Stromal cell of bone marrow (primary cell): Measurements from ENCODE around the gene RXRB.
A peak's percentile ranks its signal among the peaks of the same experiment; 100 is the strongest.

Source experiments
- DNase-seq: peaks from one replicate; pipeline ENCODE4 v3.0.0-alpha.2; 2012; ENCODE audit warnings: low read depth

The RXRB gene

GRCh38 chr6:33197431-33198048 is 2.9 kb downstream of the RXRB start:
- peak; percentile 44 for DNase-seq

DNA sequence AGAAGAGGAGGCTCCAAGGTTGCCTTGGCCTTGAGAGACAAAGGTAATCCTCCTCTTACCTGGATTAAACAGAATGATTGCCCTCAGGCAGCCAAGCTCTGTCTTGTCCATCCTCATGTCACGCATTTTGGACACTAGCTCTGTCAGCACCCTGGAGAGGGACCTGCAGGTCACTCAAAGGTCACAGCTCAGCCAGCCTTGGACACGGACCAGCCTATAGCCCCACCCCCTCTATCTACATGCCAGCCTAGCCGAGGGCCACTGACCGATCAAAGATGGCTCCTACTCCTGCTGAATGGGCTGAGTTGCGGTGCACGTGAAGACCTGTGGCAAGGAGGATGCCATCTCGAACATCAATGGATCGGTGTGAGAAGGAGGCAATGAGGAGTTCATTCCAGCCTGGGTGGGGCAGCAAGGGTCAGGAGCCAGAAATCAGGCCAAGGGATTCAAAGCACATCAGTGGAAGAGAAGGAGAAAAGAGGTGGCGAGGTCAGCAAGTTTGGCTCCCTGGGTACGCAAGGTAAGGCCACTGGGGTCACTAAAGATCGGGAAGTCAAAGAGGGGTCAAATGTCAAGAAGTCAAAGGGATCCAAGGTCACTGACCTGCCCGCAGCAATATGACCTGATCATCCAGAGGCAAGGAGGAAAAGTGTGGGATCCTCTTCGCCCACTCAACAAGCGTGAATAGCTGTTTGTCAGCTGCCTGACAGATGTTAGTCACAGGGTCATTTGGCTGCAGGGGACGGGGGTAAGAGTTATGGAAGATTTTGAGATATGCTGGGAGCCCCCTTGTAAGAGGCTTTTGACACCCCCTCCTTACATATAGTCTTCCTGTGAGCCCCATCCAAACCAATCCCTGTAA is 4.9 kb downstream of the RXRB start:
- no peak for DNase-seq

DNA sequence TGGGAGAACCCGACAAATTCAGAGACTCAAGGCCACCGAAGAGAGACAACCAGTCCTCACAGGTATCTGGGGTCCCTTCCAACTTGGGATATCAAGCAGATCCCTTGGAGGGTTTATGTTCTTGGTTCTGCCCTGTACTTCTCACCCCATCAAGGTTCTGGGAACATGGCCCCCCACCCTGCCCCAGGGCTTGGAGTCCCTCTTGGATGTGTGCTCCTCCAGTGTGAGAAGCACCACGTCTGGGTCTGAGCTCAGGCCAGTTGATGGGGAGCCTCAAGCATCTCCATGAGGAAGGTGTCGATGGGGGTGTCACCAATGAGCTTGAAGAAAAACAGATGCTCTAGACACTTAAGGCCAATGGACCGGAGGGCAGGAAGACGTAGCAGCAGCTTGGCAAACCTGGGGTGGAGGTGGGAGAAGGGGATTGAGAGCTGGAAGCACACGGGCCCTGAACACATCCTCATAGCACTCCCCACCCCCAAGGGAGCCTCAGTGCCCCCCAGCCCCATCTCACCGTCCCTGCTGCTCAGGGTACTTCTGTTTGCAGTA is 6.0 kb downstream of the RXRB start:
- no peak for DNase-seq

- DNase-seq, result no peak
These were observed 6.8 kb downstream of the RXRB start for GRCh38 chr6:33193619-33194018.

GRCh38 chr6:33192671-33193602 is 7.5 kb downstream of the RXRB start:
- no peak for DNase-seq

GRCh38 chr6:33192105-33192646 is 8.3 kb downstream of the RXRB start, which contains the start of gene COL11A2:
TSS of gene COL11A2 (minus strand) at chr6:33192467. CDS start at chr6:33192240, 227 bp downstream.
- no peak for DNase-seq

- no peak for DNase-seq
These were observed 8.9 kb downstream of the RXRB start for GRCh38 chr6:33191383-33192104.

GRCh38 chr6:33190504-33191107 is 9.9 kb downstream of the RXRB start:
- no peak for DNase-seq

DNA sequence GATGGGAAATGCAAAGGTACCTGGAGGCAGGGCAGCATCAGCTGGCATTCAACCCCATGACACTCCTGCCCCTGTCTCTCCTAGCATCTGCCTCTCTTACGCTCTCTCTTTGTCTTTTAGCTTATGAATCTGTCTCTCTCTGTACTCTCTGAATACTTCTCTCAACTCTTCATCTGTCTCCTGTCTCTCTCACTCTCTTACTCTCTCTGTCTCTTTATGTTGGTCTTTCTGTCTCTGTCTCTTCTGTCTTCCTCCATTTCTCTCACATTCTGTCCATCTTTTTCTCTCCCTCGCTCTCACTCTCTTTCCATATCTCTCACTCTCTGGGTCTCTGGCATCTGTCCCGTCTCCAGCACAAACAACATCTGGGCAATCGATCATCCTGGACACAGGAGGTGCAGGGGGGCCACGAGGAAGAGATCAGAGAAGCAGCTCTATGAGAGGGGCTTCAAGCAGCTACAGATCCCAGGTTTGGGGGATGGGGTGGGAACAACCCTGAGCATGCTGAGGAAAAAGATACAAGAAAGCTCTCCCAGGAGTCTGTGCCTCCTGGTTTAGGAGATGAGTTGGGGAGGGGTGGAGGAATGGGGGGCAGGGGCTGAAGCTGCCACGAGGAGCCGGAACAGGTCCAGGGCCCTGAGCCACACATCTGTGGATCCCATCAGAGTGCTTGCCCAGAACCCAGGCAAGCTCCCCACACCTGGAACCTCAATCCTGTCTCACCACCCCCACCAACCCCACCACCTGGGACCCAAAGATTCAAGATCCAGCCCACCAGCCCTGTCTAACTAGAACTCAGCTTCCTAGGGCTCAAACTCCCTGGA is 10.6 kb downstream of the RXRB start:
- DNase-seq, result no peak

DNA sequence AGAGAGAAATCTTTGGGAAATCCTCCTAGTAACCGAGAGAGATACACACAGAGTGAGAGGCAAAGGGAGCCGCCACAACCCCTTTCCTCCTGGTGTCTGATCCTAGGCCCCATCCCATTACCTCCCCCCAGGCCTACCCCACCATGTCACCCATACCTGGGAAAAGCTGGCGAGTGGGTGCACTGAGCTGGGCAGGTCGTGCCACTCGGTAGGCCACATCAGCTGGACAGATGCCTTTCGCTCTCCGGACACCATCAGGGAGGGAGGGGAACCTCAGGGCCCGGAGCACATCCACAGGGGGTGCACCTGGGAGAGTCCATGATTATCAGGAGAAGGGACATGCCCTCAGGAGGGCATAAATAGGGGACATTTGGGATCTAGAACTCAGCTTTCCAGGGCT is 11.3 kb downstream of the RXRB start:
- no peak for DNase-seq

DNA sequence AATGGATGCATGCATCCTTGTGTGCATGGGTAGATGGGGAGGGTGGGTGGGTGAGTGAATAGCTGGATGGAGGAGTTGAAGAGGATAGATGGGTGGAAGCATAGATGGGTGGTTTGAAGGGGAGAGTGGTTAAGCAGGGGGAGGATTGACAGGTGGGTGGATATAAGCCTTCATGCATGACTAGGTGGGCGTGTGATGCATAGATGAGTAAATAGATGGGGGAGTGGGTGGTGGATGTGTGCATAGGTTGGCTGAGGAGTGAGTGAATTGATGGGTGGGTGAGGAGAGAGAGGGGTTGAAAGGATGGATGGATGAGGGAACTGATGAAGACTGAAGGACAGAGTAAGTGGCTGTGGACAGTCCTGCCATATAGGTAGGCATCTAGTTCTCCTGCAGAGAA is 12.7 kb downstream of the RXRB start:
- no peak for DNase-seq

DNA sequence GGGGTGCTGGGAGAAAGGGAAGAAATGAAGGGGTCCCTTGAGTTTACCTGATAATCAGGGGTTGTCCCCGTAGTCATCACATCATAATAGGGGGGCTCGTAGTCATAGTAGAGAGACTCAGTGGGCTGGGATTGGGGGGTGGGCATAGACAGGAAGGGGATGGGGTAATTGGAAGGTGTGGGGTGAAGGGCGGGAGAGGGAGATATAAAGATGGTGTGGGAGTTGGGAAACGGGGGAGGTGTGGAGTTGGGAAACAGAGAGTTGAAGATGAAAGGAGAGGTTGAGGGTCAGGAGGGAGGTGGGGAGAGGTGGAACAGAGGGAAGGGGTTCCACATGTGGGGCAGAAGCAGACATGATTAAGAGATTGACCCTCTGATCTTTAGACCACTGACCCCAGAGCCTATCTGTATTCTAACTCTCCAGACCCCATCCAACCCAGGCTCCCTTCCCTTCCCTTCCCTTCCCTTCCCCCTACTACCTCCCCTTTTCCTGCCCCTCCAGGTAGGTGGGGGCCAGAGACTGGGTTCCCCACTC is 14.7 kb downstream of the RXRB start:
- no peak for DNase-seq

DNA sequence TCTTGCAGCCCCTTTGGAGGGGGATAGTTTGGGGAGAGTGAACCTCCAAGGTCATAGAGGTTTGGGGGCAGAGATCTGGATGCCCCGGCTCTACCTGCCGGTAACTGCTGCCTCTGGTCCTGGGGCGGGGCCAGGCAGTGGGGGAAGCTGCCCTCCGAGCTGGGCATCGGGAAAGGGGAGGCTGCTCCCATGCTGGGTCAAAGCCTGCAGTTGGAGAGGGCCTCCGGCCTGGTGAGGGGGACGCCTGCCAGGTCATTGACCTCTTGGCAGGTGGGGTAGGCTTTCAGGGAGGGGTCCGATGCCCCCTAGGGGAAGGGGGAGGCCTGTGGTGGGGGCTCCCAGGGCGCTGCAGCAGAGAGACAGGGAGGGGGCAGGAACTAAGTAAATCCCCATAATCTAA is 15.3 kb downstream of the RXRB start:
- DNase-seq, result no peak

DNA sequence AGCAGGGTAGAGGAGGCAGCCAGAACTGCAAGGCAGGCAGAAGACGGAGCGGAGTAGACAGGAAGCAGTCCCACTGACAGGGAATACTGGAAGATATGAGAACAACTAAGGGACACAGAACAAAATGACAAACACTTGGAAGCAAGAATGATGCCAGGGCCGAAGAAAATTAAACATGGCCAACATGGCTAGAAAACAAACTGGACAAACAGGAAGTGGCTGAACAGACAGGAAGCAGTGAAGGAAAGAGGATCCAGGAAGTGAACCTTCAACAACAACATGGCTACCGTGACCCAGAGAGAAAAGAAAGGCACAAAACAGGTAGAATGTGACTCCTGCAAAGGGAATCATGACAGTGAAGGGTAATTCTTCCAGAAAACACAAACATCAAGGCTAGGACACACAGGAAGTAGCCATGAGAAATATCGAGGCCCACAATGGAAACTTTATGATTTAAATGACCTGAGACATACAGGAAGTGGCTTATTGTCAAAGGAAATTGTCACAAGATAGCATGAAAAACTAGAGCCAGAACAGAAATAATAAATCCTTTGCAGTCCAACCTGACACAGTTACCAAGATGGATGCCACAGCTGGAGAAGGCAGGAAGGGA is 17.3 kb downstream of the RXRB start:
- DNase-seq, result no peak

- no peak for DNase-seq
These were observed 19.3 kb downstream of the RXRB start for GRCh38 chr6:33181141-33181540.

DNA sequence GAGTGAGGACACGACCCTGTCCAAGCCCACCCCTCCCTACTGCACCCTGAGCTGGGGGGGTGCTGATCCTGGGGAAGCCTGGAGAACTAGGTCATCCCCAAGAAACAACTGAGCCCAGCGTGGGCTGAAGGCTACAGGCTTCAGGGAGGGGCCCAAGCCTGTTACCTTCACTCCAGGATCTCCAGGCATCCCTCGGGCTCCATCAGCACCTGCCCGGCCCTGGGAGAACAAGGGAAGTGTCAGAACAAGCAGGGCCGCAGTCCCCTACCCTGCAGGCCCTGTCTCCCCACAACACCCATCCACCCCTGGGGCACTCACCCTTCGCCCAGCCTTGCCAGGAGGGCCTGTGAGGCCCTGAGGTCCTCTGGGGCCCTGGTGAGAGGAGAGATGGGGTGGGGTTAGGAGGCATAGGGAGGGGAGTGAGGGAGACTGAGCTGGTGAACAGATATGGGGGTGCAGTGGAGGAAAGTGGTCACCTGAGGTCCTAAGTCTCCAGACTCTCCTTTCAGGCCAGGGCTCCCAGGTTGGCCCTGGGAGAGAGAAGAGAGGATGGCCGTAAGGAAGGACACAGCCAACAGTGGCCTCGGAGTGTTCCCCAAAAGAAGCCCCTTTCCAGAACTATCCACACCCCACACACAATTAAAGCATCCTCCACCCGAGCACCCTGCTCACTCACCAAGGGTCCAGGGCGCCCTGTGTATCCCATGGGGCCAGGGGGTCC is 21.6 kb downstream of the RXRB start:
- no peak for DNase-seq

DNA sequence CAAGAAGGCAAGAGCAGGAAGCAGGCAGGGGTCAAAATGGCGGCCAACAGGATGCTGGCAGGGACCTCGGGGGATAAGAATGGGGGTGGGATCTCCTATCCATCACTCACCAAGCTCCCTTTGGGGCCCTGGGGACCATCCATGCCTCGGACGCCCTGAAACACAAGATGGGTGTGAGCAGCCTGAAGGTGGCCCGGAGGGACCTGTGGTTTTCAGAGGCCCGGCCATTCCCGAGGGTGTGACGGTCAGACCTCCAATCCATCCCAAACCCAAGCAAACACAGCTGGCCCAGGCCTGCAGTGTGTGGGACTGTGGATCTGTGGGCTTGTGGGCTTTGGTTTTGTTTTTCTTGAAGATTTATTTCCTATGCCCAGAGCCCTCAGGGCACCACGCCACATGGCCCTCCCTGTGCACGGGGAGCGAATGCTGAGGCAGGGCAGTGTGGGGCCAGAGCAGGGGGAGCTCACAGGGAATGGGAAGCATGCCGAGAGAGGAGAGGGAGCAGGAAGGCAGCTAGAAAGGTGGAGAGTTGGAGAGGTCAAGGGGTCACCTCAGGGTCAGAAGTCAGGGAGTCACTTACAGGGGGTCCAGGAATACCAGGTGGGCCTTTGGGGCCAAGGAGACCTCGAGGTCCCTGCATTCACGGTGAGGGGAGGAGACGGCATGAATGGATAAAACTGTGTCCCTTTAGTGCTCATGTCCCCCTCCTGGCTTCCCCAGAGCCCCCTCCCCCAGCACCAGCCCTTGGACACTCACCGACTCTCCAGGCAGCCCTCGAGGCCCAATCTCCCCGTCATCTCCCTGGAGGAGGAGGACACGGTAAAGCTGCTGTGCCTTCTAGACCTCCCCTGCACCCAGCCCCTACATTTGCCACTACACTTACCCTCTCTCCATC is 22.7 kb downstream of the RXRB start:
- no peak for DNase-seq
